ENCODE data around the gene MYO3A. TPM values are rescaled to one million over a fixed set of nuclear protein-coding genes. Genes with fewer than 3 reads are reported as not detected.
"Not testable (repeated sequence)": the region's sequence is repeated elsewhere in the genome, so short reads cannot be mapped to it uniquely, and the experiment has no call there.

Gene MYO3A
- total RNA-seq, 4 donors from 2014 or later, result 0.12 to 0.67 (median 0.47) TPM; not detected in 1

DNA sequence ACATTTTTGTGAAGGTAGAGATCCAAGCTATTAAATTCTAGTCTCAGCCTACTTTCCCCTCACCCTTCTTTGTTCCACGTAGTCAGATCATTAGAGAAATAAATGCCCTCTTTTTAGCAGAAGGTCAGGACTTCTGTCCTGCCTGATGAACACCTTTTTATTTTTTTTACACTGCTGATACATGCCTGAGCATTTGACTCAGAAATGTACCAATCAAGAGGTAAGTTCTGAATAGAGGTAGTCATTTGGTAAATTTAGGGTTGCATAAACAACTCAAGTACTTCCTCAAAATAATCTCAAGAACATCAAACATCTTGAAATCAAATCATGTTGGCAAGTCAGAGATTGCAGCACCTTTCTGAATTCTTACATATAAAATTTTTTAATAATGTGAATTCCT, 133.7 kb downstream of the MYO3A start:
- H3K9me3 ChIP-seq, result no peaks in the 10 kb centered on the region
- H3K4me3 ChIP-seq, result no peak overlapping the region
- no peaks in the 10 kb centered on the region for H3K27me3 ChIP-seq
- no peak for TF ChIP-seq POLR2AphosphoS5 (IDR thresholded peaks at IDR 0.05)
- no peak for TF ChIP-seq POLR2A (IDR thresholded peaks at IDR 0.05)
- no peak for TF ChIP-seq EP300 (IDR thresholded peaks at IDR 0.05)
- TF ChIP-seq, protein P1, sequence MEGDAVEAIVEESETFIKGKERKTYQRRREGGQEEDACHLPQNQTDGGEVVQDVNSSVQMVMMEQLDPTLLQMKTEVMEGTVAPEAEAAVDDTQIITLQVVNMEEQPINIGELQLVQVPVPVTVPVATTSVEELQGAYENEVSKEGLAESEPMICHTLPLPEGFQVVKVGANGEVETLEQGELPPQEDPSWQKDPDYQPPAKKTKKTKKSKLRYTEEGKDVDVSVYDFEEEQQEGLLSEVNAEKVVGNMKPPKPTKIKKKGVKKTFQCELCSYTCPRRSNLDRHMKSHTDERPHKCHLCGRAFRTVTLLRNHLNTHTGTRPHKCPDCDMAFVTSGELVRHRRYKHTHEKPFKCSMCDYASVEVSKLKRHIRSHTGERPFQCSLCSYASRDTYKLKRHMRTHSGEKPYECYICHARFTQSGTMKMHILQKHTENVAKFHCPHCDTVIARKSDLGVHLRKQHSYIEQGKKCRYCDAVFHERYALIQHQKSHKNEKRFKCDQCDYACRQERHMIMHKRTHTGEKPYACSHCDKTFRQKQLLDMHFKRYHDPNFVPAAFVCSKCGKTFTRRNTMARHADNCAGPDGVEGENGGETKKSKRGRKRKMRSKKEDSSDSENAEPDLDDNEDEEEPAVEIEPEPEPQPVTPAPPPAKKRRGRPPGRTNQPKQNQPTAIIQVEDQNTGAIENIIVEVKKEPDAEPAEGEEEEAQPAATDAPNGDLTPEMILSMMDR (IDR thresholded peaks at IDR 0.05), result no peak
- no peaks in the 10 kb centered on the region for H3K4me1 ChIP-seq
- 30 to 64% methylated on average over 1 of the region's 1 CpG for WGBS, 2 donors (ENCODE audit: low coverage in 1 of 2)
- ATAC-seq, result no peak
- H3K27ac ChIP-seq, result no peak overlapping the region
- no peaks in the 10 kb centered on the region for H3K36me3 ChIP-seq

DNA sequence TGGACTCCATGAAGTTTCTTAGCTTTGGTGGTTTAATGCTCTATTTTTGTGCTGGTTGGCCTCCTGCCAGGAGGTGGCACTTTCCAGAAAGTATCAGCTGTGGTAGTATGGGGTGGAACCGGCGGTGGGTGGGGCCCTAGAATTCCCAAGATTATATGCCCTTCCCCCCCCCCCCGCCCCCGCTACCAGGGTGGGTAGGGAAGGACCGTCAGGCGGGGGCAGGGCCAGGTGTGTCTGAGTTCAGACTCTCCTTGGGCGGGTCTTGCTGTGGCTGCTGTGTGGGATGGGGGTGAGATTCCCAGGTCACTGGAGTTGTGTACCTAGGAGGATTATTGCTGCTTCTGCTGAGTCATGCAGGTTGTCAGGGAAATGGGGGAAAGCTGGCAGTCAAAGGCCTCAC, 146.9 kb downstream of the MYO3A start:
- WGBS, 2 donors (ENCODE audit: low coverage in 1 of 2), result no CpG with 5 or more reads among the region's 7 CpGs
- H3K9me3 ChIP-seq, H3K36me3 ChIP-seq, H3K4me3 ChIP-seq, H3K27ac ChIP-seq, ATAC-seq, H3K27me3 ChIP-seq, H3K4me1 ChIP-seq: not testable (repeated sequence)

DNA sequence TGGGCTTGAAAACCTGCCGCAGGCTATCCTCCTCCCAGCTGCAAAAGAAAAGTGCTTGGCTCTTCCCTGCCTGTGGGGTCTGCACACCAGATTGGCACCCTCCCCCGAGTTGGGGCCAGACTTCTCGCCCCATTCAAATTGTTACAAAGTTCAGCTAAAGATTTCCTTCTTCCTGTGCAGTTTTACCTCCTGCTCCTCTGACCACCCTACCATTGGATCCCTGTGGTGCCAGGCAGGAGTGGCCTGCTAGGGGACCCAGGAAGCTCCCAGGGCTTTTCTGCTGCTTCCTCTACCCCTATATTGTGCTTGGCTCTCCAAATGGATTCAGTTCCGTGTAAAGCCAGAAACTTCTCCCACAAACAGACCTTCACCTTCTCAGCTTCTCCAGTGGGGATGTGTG, 147.4 kb downstream of the MYO3A start:
- Histone ChIP-seq H3K4me1 (no peaks in the 10 kb centered on the region), H3K4me3 (no peak overlapping the region), H3K36me3 (no peaks in the 10 kb centered on the region), H3K9me3 (no peaks in the 10 kb centered on the region), H3K27ac (no peak overlapping the region), H3K27me3 (peaks cover 10% of the 10 kb centered on the region)
- no peak for TF ChIP-seq POLR2AphosphoS5 (IDR thresholded peaks at IDR 0.05)
- TF ChIP-seq EP300 (IDR thresholded peaks at IDR 0.05), result no peak
- TF ChIP-seq, protein P1 (IDR thresholded peaks at IDR 0.05), result no peak
- no peak for TF ChIP-seq POLR2A (IDR thresholded peaks at IDR 0.05)
- 73 to 100% methylated on average over 2 of the region's 4 CpGs for WGBS, 2 donors (ENCODE audit: low coverage in 1 of 2)
- no peak for ATAC-seq

DNA sequence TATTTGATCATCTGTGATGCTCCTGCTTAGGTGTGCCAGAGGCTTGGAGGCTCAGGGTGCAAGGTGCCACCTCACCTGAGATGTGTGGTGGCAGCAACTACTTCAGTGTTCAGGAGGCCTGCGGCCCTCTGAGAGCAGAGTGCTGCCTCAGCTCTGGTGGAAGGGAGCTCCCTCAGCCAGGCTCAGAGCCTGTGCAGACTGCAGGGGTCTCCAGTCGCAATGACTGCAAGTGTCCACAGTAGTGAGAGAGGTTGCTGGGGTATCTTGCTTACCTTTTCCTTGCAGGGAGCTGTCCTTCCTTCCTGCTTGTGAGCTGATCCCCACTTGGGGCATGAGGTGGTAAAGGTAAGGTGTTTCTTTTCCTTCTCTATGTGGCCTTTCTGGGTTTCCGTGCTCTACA, 151.5 kb downstream of the MYO3A start:
- H3K36me3 ChIP-seq, result no peaks in the 10 kb centered on the region
- 63% methylated on average over 1 of the region's 3 CpGs; no CpG with 5 or more reads in 1 of the 2 donors for WGBS, 2 donors (ENCODE audit: low coverage in 1 of 2)
- no peak for ATAC-seq
- no peaks in the 10 kb centered on the region for H3K4me1 ChIP-seq
- TF ChIP-seq POLR2AphosphoS5 (IDR thresholded peaks at IDR 0.05) (no peak), EP300 (IDR thresholded peaks at IDR 0.05) (no peak), POLR2A (IDR thresholded peaks at IDR 0.05) (no peak)
- TF ChIP-seq, protein P1 (IDR thresholded peaks at IDR 0.05), result no peak
- H3K4me3 ChIP-seq, result no peak overlapping the region
- H3K27me3 ChIP-seq, result peaks cover 10% of the 10 kb centered on the region
- no peaks in the 10 kb centered on the region for H3K9me3 ChIP-seq
- H3K27ac ChIP-seq, result no peak overlapping the region

DNA sequence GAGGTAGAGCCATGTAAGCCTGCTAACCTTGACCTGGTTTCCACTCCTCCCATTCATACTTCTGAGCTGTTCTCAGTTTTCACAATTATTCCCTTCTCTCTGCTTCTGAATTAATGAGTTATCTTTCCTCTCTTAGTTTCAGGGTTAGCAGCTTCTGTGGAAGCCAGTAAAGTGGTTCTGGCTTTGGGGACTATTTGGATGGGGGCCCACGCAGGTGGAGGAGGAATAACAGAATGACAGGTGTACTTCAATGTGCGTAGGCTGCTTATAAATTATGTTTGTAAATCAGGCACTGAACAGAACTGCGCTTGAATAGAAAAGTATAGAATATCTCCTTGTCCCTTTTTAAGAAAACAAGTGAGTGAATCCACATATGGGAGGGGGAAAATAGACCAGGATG, 153.6 kb downstream of the MYO3A start:
- 81 to 95% methylated on average over 3 of the region's 3 CpGs for WGBS, 2 donors (ENCODE audit: low coverage in 1 of 2)
- H3K4me1 ChIP-seq, result no peaks in the 10 kb centered on the region
- TF ChIP-seq POLR2A (IDR thresholded peaks at IDR 0.05), result no peak
- H3K36me3 ChIP-seq, result no peaks in the 10 kb centered on the region
- no peaks in the 10 kb centered on the region for H3K9me3 ChIP-seq
- no peak overlapping the region for H3K4me3 ChIP-seq
- no peak for ATAC-seq
- H3K27ac ChIP-seq, result no peak overlapping the region
- no peaks in the 10 kb centered on the region for H3K27me3 ChIP-seq

DNA sequence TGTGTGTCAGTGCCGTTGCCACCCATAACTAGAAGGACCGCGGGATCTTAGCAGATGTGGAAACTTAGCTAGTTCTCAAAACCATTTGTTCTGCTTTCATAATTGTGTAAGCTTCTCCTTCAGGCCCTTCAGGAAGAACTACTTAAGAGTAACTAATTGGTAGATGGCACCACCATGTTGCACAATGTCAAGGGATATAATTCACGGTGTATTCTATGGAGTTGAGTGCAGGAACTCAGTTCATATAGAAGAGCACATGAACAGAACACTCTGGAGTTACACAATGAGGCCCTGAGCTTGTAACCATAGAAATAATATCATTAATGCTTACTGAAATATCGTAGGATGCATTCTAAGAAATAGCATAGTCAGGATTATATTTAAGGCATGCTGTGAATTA, 156.0 kb downstream of the MYO3A start:
- Histone ChIP-seq H3K36me3 (no peaks in the 10 kb centered on the region), H3K4me3 (no peak overlapping the region), H3K4me1 (no peaks in the 10 kb centered on the region), H3K9me3 (no peaks in the 10 kb centered on the region), H3K27me3 (no peaks in the 10 kb centered on the region), H3K27ac (no peak overlapping the region)
- 74 to 87% methylated on average over 4 to 5 of the region's 5 CpGs for WGBS, 2 donors (ENCODE audit: low coverage in 1 of 2)
- TF ChIP-seq, protein P1 (IDR thresholded peaks at IDR 0.05), result no peak
- no peak for TF ChIP-seq POLR2AphosphoS5 (IDR thresholded peaks at IDR 0.05)
- ATAC-seq, result no peak

Data from gastroesophageal sphincter (tissue), 4 donors.